A549 (cell line): ENCODE data around the gene FJX1.

Experiments used
- HDAC2 ChIP-seq: fragments of 200-600 bp; sonication (generic); IDR thresholded peaks from 2 replicates; pipeline ENCODE4 v1.6.1; 2016
- TF ChIP-seq, protein P1 (sequence below): fragments of >200 bp; sonication (Bioruptor Twin); formaldehyde crosslinking; IDR thresholded peaks from 3 replicates; pipeline ENCODE4 v1.5.1; 2016
- TF ChIP-seq, protein P2 (sequence below): IDR thresholded peaks from 2 replicates; pipeline ENCODE4 v1.6.1; 2012

DNA sequence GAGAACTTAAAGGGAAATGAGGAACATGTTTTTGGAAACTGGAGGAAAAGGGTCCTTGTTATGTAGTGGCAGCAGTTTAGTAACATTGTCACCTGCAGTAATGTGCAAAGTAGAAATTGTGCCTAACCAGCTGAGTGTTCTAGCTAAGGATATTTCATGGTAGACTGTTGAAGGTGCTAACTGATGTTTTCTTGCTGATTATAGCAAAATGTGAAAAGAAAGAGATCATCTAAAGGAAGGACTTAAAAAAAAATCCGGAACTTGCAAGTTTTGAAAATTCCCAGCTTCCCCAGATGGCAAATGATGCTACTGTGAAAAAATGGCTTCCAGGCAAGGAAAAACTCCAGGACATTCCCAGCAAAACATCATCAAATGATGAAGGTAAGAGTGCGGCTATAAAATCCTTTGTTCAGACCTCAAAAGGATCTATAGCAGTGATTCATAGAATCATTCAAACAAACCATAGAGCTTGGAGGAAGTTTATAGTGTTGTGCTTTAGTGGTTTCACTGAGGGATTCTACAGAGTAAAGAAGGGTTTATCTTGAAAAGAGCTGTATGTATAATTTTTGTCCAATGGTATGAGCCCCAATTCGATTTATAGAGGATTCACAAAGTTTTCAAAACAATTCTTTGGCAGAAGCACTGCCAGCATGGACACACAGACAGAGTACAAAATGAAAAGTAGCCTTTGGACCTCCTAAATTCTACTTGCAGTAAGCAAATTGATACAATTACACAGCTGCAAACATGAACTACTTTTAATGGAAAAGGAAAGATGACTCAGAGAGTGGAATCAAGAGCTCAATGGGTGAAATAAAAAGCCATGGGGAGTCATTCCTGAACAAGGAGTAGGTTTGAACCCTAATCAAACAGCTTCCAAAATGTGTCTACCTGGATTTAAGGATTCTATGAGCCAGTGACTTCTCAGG, 40.0 kb downstream of the FJX1 start:
- TF ChIP-seq, protein P1, sequence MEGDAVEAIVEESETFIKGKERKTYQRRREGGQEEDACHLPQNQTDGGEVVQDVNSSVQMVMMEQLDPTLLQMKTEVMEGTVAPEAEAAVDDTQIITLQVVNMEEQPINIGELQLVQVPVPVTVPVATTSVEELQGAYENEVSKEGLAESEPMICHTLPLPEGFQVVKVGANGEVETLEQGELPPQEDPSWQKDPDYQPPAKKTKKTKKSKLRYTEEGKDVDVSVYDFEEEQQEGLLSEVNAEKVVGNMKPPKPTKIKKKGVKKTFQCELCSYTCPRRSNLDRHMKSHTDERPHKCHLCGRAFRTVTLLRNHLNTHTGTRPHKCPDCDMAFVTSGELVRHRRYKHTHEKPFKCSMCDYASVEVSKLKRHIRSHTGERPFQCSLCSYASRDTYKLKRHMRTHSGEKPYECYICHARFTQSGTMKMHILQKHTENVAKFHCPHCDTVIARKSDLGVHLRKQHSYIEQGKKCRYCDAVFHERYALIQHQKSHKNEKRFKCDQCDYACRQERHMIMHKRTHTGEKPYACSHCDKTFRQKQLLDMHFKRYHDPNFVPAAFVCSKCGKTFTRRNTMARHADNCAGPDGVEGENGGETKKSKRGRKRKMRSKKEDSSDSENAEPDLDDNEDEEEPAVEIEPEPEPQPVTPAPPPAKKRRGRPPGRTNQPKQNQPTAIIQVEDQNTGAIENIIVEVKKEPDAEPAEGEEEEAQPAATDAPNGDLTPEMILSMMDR, result no peak
- no peak for TF ChIP-seq HDAC2
- TF ChIP-seq, protein P2, sequence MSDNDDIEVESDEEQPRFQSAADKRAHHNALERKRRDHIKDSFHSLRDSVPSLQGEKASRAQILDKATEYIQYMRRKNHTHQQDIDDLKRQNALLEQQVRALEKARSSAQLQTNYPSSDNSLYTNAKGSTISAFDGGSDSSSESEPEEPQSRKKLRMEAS, result no peak
